OCI-M2 (cell line): ENCODE data around the gene FAM193B.
"Not testable (repeated sequence)": the region's sequence is repeated elsewhere in the genome, so short reads cannot be mapped to it uniquely, and the experiment has no call there.

ENCODE experiments used
- DNase-seq: peaks from one replicate; lab custom pipeline; 2025; ENCODE audit not compliant: unreplicated experiment; lab: John Stamatoyannopoulos, UW

FAM193B gene

GRCh38 chr5:177487975-177488374 lies 66.4 kb downstream of the FAM193B start:
- DNase-seq: no peak

GRCh38 chr5:177487144-177487543 lies 67.2 kb downstream of the FAM193B start:
- DNase-seq: no peak

GRCh38 chr5:177486256-177486655 lies 68.1 kb downstream of the FAM193B start:
- no peak for DNase-seq

GRCh38 chr5:177485753-177486152 lies 68.6 kb downstream of the FAM193B start:
- not testable (repeated sequence) for DNase-seq

GRCh38 chr5:177484902-177485549 lies 69.3 kb downstream of the FAM193B start:
- no peak for DNase-seq

- DNase-seq: no peak
Measured at GRCh38 chr5:177483994-177484901, 70.1 kb downstream of the FAM193B start.

- DNase-seq: no peak
Measured at GRCh38 chr5:177483042-177483441, 71.3 kb downstream of the FAM193B start.

- DNase-seq: no peak
Measured at GRCh38 chr5:177482359-177482795, 72.0 kb downstream of the FAM193B start.

- no peak for DNase-seq
Measured at GRCh38 chr5:177479774-177480173, 74.6 kb downstream of the FAM193B start.

- no peak for DNase-seq
Measured at GRCh38 chr5:177478711-177479646, 75.4 kb downstream of the FAM193B start.

GRCh38 chr5:177477701-177478477 lies 76.5 kb downstream of the FAM193B start:
- DNase-seq: no peak

GRCh38 chr5:177476531-177477233 lies 77.7 kb downstream of the FAM193B start:
- no peak for DNase-seq

- no peak for DNase-seq
Measured at GRCh38 chr5:177475563-177476427, 78.6 kb downstream of the FAM193B start.

GRCh38 chr5:177474846-177475562 lies 79.4 kb downstream of the FAM193B start:
- no peak for DNase-seq

- no peak for DNase-seq
Measured at GRCh38 chr5:177474002-177474476, 80.3 kb downstream of the FAM193B start.

- DNase-seq: no peak
Measured at GRCh38 chr5:177473443-177474001, 80.8 kb downstream of the FAM193B start, which contains the start of gene DBN1. Gene DBN1, minus strand, starts transcription at chr5:177473634. Its CDS starts 113 bp downstream, at chr5:177473521.
